GM12891 (cell line): Measurements from ENCODE around the gene ST7.

Source experiments
- POLR2A ChIP-seq: IDR thresholded peaks from 2 replicates; pipeline ENCODE4 v1.6.1; 2011; ENCODE audit warnings: low read depth, low read length, control low read depth
- POLR2AphosphoS5 ChIP-seq: IDR thresholded peaks from 2 replicates; pipeline ENCODE4 v1.6.1; 2011; ENCODE audit warnings: low read depth, low read length, control low read depth
- TAF1 ChIP-seq: IDR thresholded peaks from 2 replicates; pipeline ENCODE4 v1.6.1; 2011; ENCODE audit warnings: low read depth, low read length, control low read depth

- no peak for TF ChIP-seq POLR2AphosphoS5
- no peak for TF ChIP-seq POLR2A
- TF ChIP-seq TAF1: no peak
Observed at GRCh38 chr7:116906391-116906790, 46.9 kb upstream of the ST7 start.
